Stimulated activated CD4-positive, alpha-beta T cell treated with anti-CD3 and anti-CD28 coated beads, TNF-alpha, amount 100 ng/mL, for 4 hours (primary cell): ENCODE results near the gene COL1A1.

ENCODE experiments used
- DNase-seq, 3 experiments: peaks; one replicate each; pipeline ENCODE4 v3.0.0-alpha.2; 2020; ENCODE audit warnings: low read depth in 3 of 3

The COL1A1 gene

GRCh38 chr17:50199803-50200456 is 1.5 kb downstream of the COL1A1 start:
- DNase-seq, result peak; percentile 3 to 42 (median 21)

DNA sequence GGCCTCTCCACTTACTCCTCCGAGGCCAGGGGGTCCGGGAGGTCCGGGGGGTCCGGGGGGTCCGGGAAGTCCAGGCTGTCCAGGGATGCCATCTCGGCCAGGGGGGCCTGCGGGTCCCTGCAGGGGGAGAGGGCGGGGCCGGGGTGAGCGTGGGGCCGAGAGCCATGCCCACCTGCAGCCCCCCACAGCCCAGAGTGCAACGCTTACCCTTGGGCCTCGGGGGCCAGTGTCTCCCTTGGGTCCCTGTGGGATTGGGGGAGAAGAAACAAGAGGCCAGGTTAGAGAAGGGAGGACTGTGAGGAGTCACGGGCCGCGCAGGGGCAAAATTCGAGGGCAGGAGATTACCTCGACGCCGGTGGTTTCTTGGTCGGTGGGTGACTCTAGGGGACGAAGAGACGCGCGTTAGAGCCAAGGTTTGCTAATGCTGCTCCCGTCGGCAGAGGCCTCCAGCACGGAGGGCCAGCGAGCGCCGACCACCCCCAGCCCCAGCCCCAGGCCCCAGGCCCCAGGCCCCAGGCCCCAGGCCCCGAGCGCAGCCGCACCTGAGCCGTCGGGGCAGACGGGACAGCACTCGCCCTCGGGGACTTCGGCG is 2.1 kb downstream of the COL1A1 start:
- no peak for DNase-seq

DNA sequence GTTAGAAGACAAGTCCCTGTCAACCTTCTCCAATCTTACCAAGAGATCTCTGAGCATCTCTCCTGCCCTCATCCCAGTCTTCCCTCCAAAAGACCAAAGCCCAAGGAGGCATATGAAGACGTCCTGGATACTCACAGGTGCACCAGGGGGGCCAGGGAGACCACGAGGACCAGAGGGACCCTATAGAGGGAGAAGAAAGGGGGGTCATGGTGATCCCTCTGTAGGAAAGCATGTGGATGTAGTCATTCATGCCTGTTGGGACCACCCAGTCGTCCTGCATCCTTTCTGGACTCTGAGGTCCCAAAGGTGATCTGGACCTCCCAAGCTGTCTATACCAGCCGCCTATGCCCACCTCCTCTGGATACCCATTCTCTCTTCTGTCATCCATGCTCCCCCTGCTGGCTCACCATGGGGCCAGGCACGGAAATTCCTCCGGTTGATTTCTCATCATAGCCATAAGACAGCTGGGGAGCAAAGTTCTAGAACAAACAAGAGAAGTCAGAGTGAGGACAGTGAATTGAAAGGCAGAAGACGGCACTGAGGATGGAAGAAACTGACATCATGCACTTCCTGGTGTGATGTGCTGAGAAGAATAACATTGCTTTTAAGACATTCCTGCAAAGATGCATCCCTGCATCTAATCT is 3.3 kb downstream of the COL1A1 start:
- DNase-seq, result peak in 2 of 3 experiments; percentile 25 to 36

GRCh38 chr17:50196826-50197225 is 4.6 kb downstream of the COL1A1 start:
- no peak for DNase-seq

- DNase-seq, result no peak
These were observed 5.4 kb downstream of the COL1A1 start for GRCh38 chr17:50196036-50196435.

DNA sequence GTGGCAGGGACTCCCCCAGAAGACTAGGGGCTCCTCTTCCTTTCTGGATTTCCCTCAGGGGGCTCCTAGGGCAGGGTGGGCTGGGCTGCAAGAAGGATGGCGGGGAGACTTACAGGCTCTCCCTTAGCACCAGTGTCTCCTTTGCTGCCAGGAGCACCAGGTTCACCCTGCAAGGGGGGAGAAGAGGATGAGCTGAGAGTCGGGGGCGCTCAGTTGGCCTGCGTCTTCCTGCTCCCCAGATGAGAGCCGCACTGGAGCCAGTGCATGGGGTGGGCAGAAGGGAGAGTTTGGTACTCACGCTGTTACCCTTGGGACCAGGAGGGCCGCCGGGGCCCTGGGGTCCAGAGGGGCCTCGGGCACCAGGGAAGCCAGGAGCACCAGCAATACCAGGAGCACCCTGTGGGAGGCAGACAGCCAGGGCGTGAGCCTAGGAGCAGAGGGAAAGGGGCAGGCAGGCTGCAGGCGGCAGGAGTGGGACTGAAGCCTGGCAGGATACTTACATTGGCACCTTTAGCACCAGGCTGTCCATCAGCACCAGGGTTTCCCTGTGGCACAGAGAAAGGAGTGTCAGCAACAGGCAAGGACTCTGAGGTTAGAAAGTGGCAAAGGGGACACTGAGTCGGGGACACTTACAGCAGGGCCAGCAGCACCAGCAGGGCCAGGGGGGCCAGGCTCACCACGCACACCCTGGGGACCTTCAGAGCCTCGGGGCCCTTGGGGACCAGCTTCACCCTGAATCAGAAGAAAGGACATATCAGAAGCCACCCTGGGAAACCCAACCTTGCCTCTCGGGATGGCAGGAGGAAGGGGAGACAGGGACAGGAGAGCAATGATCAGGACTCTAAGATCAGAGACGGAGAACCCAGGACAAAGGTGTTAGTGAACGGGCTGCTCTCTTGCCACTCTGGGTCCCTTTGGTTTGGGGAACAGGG is 6.2 kb downstream of the COL1A1 start:
- DNase-seq, result no peak

DNA sequence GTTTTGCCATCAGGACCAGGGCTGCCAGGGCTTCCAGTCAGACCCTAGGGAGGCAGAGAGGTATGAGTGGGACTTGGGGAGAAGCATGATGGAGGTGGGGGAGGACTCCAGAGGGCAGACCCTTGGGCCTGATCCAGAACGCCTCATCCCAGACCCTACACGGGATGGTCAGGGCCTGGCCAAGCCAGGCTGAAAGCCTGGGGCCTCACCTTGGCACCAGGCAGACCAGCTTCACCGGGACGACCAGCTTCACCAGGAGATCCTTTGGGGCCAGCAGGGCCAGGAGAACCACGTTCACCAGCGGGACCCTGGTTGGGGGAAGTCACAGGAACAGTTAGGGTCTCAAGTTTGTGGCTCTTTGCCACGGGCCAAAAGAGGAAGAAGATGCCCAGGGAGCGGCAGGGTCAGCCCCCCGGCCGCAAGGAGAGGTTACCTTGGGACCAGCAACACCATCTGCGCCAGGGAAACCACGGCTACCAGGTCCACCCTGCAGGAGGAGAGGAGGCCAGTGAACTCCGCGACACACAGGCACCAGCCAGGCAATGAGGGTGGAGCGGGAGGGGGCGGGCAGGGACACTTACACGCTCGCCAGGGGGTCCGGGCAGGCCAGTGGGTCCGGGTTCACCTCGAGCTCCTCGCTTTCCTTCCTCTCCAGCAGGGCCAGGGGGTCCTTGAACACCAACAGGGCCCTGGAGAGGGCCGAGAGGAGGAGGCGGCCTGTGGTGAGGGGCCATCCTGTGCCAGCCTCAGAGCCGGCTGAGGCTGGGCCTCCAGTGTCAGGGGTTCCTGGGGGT is 7.1 kb downstream of the COL1A1 start:
- DNase-seq, result no peak

GRCh38 chr17:50192618-50193291 is 8.7 kb downstream of the COL1A1 start:
- DNase-seq, result no peak

- no peak for DNase-seq
These were observed 9.2 kb downstream of the COL1A1 start for GRCh38 chr17:50192144-50192617.

DNA sequence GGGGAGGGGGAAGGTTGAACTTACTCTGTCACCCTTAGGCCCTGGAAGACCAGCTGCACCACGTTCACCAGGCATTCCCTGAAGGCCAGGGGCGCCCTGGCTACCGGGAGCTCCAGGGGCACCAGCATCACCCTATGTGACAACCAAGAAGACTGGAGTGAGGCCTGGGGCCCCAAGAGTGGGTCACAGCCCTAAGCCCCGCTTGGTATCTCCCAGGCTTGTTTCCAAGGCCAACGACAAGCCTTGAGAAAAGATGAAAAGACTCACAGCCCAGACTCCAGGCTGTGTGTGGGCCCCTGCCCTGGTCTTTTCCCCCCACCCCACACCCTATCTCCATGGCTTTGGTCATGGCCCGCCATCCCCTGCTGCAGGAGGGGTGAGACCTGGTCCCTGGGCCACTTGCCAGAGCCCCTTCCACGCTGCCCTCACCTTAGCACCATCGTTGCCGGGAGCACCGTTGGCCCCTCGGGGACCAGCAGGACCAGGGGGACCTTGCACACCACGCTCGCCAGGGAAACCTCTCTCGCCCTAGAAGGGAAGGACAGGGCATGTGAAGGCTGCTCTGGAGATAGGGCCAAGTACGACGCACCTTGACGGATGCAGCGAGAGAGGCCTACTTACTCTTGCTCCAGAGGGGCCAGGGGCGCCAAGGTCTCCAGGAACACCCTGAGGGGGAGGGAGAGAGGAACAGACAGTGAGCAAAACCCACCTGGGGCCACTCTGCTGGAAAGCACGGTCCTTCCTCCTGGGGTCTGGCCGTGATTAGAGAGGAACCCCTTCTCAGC is 9.9 kb downstream of the COL1A1 start:
- no peak for DNase-seq

DNA sequence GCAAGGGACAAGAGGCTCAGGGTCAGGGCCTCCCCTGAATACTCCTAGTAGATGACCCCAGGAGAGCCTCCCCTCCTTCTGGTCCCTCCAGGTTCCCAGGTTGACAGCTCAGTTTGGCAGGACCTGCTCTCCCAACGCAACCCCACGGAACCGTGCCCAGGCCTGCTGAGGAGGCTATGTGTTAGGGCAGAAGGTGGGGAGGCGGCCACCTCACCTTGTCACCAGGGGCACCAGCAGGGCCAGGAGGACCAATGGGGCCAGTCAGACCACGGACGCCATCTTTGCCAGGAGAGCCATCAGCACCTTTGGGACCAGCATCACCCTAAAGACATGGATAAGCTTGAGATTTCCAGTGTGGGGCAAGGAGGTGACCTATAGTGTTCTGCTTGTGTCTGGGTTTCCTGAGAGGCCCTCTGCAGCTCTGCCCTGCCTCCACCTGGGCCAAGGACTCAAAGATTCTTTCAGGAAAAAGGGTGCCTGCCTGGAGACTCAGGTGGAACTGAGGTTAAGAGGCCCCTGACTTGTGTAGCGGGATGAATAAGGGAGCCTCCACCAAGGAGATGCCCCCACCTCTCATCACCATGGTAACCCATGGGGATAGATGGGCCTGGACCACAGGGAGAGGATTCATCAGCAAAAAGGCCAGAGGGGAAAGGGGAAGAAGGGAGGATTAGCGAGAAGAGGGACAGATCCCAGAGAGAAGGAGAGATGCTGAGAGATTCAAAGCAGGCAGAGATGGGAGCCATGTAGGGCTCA is 10.7 kb downstream of the COL1A1 start:
- DNase-seq, result no peak

GRCh38 chr17:50190293-50190602 is 11.2 kb downstream of the COL1A1 start:
- DNase-seq, result no peak

DNA sequence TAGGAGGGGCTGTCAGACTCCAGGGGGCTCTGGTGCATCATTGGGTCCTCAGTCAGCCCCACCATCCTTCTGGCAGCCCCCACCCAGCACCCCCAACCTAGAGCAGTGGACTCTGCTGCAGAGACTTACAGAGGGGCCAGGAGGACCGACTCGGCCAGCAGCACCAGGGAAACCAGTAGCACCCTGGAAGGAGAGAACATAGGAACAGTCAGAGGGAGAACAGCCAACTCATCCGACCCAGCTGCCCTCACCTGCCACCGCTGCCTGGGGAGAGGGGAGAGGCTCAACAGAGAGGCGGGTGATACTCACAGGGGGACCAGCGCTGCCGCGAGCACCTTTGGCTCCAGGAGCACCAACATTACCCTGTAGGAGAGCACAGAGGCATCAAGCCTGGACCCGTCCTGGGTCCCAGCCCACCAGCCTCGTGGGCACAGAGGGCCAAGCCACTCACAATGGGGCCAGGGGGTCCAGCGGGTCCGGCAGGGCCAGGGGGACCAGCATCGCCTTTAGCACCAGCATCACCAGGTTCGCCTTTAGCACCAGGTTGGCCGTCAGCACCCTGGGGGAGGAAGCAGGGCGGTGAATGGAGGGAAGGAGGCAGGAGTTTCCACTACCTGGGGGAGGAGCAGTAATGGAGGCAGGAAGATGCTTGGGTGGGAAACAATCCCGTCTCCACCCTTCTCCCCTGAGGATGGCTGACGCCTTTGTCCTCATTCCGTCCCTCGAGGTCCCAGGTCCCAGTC is 11.7 kb downstream of the COL1A1 start:
- DNase-seq, result no peak

DNA sequence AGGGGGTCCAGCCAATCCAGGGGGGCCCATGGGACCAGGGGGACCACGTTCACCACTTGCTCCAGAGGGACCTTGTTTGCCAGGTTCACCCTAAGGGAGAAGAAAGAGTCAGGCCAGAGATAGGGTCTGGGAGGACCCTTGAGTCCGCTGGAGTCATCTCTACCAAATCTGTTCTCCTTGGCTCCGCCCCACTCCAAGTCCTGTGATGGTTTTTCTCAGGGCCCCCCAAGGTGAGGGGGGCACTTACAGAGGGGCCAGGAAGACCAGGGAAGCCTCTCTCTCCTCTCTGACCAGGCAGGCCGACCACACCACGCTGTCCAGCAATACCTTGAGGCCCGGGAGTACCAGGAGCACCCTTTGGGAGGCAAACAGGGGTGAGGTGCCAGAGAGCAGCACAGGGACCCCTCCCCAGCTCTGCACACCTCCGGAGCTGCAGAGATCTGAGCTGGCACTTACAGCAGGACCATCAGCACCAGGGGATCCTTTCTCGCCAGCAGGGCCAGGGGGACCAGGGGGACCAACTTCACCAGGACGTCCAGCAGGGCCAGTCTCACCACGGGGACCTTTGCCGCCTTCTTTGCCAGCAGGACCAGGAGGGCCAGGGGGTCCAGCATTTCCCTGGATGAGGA is 12.4 kb downstream of the COL1A1 start:
- no peak for DNase-seq

- no peak for DNase-seq
These were observed 12.9 kb downstream of the COL1A1 start for GRCh38 chr17:50188531-50188920.

DNA sequence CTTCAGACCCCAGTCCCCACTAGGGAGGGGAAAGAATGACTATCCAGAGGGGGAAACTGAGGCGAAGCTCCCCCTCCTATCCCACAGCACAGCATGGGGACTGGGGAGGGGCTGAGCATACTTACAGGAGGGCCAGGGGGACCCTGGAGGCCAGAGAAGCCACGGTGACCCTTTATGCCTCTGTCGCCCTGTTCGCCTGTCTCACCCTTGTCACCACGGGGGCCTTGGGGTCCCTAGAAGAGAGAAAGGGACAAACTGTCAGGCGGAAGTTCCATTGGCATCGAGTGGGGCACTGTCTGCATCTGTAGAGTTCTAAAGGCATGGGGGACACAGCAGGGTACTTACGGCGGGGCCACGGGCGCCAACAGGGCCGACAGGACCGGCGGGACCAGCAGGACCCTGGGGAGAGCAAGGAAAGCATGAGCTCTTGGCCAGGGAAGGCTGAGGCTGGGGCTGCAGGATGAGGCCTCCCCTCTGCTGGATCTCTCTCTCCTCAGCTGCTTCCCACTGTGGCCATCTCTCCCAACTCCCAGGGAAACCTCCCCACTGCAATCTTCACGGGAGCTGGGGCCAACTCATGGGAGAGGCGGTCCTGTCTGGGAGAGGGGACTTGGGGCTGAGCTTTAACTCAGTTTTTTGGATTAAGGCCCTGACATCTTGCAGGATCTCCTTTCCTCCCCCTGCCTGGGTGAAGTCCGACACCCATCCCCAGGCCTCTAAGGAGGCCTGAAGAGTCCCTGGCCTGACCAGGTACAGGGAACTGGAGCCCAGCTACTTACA is 13.5 kb downstream of the COL1A1 start:
- no peak for DNase-seq

- no peak for DNase-seq
These were observed 14.1 kb downstream of the COL1A1 start for GRCh38 chr17:50187394-50187725.
